Mesenchymal stem cell (in vitro differentiated cells and primary cell): Measurements from ENCODE around the gene FAM163A.

Source experiments
- DNase-seq: peaks from one replicate; pipeline ENCODE4 v3.0.0-alpha.2; 2013
- H2AFZ ChIP-seq: one replicate; pipeline ENCODE4 v1.6.1; 2013; ENCODE audit warnings: low read depth, mild to moderate bottlenecking, control low read depth, inconsistent platforms, low read length, moderate library complexity
- H2AK5ac ChIP-seq: 2 replicates; pipeline ENCODE4 v1.6.1; 2013; ENCODE audit warnings: low read length, moderate library complexity, mild to moderate bottlenecking, inconsistent platforms; ENCODE audit not compliant: severe bottlenecking
- H2BK120ac ChIP-seq: one replicate; pipeline ENCODE4 v1.6.1; 2013; ENCODE audit warnings: low read depth, mild to moderate bottlenecking, inconsistent platforms, low read length, moderate library complexity
- H2BK12ac ChIP-seq, 2 experiments: one replicate each; pipeline ENCODE4 v1.6.1; 2013; ENCODE audit warnings: inconsistent platforms in 2 of 2, low read length in 2 of 2, mild to moderate bottlenecking in 2 of 2, moderate library complexity in 2 of 2, control low read depth in 1 of 2
- H2BK15ac ChIP-seq: one replicate; pipeline ENCODE4 v1.6.1; 2013; ENCODE audit warnings: mild to moderate bottlenecking, low read depth, inconsistent platforms; ENCODE audit not compliant: poor library complexity, severe bottlenecking
- H2BK5ac ChIP-seq: 2 replicates; pipeline ENCODE4 v1.6.1; 2013; ENCODE audit warnings: low read depth, mild to moderate bottlenecking, low read length, control low read depth, inconsistent platforms; ENCODE audit not compliant: poor library complexity, severe bottlenecking
- H3K14ac ChIP-seq, 2 experiments: one replicate each; pipeline ENCODE4 v1.6.1; 2013; ENCODE audit warnings: inconsistent platforms in 2 of 2, low read length in 2 of 2, control low read depth in 1 of 2, mild to moderate bottlenecking in 1 of 2, moderate library complexity in 1 of 2
- H3K18ac ChIP-seq, 2 experiments: one replicate each; pipeline ENCODE4 v1.6.1; 2013; ENCODE audit warnings: inconsistent platforms in 2 of 2, low read length in 2 of 2, control low read depth in 1 of 2, low read depth in 1 of 2, mild to moderate bottlenecking in 1 of 2
- H3K23ac ChIP-seq, 2 experiments: one replicate each; pipeline ENCODE4 v1.6.1; 2013; ENCODE audit warnings: inconsistent platforms in 2 of 2, low read length in 2 of 2, mild to moderate bottlenecking in 2 of 2, moderate library complexity in 2 of 2, control low read depth in 1 of 2
- H3K27ac ChIP-seq: 2 replicates; pipeline ENCODE4 v1.5.1; 2013; ENCODE audit warnings: mild to moderate bottlenecking, moderate library complexity, low read length, control low read depth, inconsistent platforms; ENCODE audit not compliant: poor library complexity, severe bottlenecking
- H3K27me3 ChIP-seq, 2 experiments: 2 replicates each; pipeline versions ENCODE4 v1.6.1 to v1.7.0; 2013; ENCODE audit warnings: low read length in 2 of 2, mild to moderate bottlenecking in 2 of 2, moderate library complexity in 2 of 2, control low read depth in 1 of 2, inconsistent platforms in 1 of 2; ENCODE audit not compliant: control insufficient read depth in 1 of 2, insufficient read depth in 1 of 2
- H3K36me3 ChIP-seq, 2 experiments: 2 replicates each; pipeline versions ENCODE4 v1.6.1 to v1.7.0; 2013; ENCODE audit warnings: low read length in 2 of 2, control low read depth in 1 of 2, inconsistent platforms in 1 of 2, low read depth in 1 of 2, mild to moderate bottlenecking in 1 of 2; ENCODE audit not compliant: insufficient read depth in 2 of 2, control insufficient read depth in 1 of 2
- H3K4ac ChIP-seq, 2 experiments: one replicate each; pipeline ENCODE4 v1.6.1; 2013; ENCODE audit warnings: inconsistent platforms in 2 of 2, low read length in 2 of 2, mild to moderate bottlenecking in 2 of 2, moderate library complexity in 2 of 2, control low read depth in 1 of 2, low read depth in 1 of 2
- H3K4me1 ChIP-seq: 2 replicates; pipeline ENCODE4 v1.6.1; 2013; ENCODE audit warnings: low read depth, low read length, control low read depth; ENCODE audit not compliant: control insufficient read depth, insufficient read depth
- H3K4me2 ChIP-seq: 2 replicates; pipeline ENCODE4 v1.6.1; 2013; ENCODE audit warnings: low read length, mild to moderate bottlenecking, inconsistent platforms; ENCODE audit not compliant: poor library complexity, severe bottlenecking
- H3K4me3 ChIP-seq, 2 experiments: 2 replicates each; pipeline versions ENCODE4 v1.5.1 to v1.7.0; 2013; ENCODE audit warnings: low read length in 2 of 2, mild to moderate bottlenecking in 2 of 2, control low read depth in 1 of 2, low read depth in 1 of 2; ENCODE audit not compliant: insufficient read depth in 1 of 2
- H3K79me1 ChIP-seq: replicated peaks from 2 replicates; pipeline ENCODE4 v1.6.1; 2013; ENCODE audit warnings: mild to moderate bottlenecking, control low read depth, low read length, inconsistent platforms; ENCODE audit not compliant: poor library complexity, severe bottlenecking
- H3K9ac ChIP-seq: 2 replicates; pipeline ENCODE4 v1.7.0; 2013; ENCODE audit warnings: mild to moderate bottlenecking, low read length, moderate library complexity
- H3K9me3 ChIP-seq: 2 replicates; pipeline ENCODE4 v1.7.0; 2013; ENCODE audit warnings: mild to moderate bottlenecking, low read length; ENCODE audit not compliant: control insufficient read depth
- H4K8ac ChIP-seq: one replicate; pipeline ENCODE4 v1.6.1; 2013; ENCODE audit warnings: inconsistent platforms, mild to moderate bottlenecking, low read length, moderate library complexity
- H4K91ac ChIP-seq: one replicate; pipeline ENCODE4 v1.6.1; 2013; ENCODE audit warnings: mild to moderate bottlenecking, low read length, inconsistent platforms
- WGBS: methylation state at CpG from one replicate; pipeline ENCODE4 v1.1.7; 2013; ENCODE audit warnings: mixed read lengths; 5-methylcytosine and 5-hydroxymethylcytosine counted together

FAM163A gene

DNA sequence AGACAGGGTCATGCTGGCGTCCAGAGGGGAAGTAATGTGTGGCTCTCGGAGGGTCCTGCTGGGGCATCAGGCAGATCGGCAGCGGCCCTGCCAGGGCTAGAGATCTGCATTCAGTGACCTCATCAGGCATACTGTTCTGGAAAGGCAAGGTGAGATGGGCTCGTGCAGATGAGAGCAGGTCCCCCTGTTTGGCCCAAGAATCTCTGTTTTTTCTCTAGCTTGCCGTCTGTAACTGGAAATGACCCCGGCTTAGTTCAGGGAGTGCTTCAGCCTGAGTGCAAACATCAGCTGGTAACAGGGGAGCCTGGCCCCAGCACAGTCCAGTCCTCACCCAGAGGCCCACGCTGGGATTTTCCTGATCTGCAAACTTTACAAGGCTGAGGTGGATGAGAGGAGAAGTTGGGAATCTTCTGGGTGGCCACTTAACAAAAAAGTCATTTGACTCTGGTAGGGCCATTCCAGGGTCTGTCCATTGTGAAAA is 2.1 kb downstream of the FAM163A start:
- Histone ChIP-seq H2AK5ac (no peak overlapping the region), H2BK120ac (no peak overlapping the region), H3K79me1 (no peaks in the 10 kb centered on the region), H3K27me3 (peaks cover 68 to 78% of the 10 kb centered on the region in 2 experiments), H3K4me1 (peaks cover 17% of the 10 kb centered on the region), H3K9me3 (peaks cover 10% of the 10 kb centered on the region), H2BK15ac (no peak overlapping the region), H2BK5ac (no peak overlapping the region), H3K18ac (no peak overlapping the region), H4K8ac (no peak overlapping the region), H3K36me3 (no peaks in the 10 kb centered on the region), H3K4me3 (no peak overlapping the region), H3K4me2 (no peak overlapping the region), H3K23ac (no peak overlapping the region), H2AFZ (no peak overlapping the region), H3K14ac (no peak overlapping the region), H3K9ac (no peak overlapping the region), H3K27ac (no peak overlapping the region), H2BK12ac (no peak overlapping the region), H4K91ac (no peak overlapping the region), H3K4ac (no peak overlapping the region)
- 57% methylated on average over 8 of the region's 8 CpGs for WGBS
- DNase-seq = no peak

DNA sequence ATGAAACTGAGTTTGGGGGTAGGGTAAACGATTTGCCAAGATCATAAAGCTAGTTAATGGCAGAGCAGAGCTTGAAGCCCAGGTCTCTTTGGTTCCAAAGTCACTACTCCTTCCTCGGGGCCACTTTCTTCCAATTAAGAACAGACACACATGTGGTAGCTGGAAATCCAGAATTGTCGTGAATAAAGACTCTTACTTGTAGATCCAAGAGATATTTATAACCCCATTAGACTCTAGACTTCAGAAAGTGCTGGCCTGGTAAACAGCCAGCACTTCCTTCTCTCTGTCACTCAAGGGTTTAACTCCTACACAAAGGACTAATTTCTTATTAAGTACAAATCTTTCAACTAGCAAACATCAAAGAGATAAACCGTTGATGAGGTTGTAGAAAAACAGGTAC is 2.7 kb downstream of the FAM163A start:
- Histone ChIP-seq H3K4me3 (no peak overlapping the region), H4K8ac (no peak overlapping the region), H2BK15ac (no peak overlapping the region), H3K36me3 (no peaks in the 10 kb centered on the region), H3K4me2 (no peak overlapping the region), H2BK5ac (no peak overlapping the region), H3K18ac (no peak overlapping the region), H3K4me1 (peaks cover 17% of the 10 kb centered on the region), H2BK120ac (no peak overlapping the region), H3K79me1 (no peaks in the 10 kb centered on the region), H3K27ac (no peak overlapping the region), H2AK5ac (no peak overlapping the region), H3K9me3 (peaks cover 10% of the 10 kb centered on the region), H3K27me3 (peaks cover 68 to 74% of the 10 kb centered on the region in 2 experiments), H3K14ac (no peak overlapping the region), H2BK12ac (no peak overlapping the region), H4K91ac (no peak overlapping the region), H3K9ac (no peak overlapping the region), H2AFZ (no peak overlapping the region), H3K4ac (no peak overlapping the region), H3K23ac (no peak overlapping the region)
- WGBS = 59% methylated on average over 3 of the region's 4 CpGs
- no peak for DNase-seq

DNA sequence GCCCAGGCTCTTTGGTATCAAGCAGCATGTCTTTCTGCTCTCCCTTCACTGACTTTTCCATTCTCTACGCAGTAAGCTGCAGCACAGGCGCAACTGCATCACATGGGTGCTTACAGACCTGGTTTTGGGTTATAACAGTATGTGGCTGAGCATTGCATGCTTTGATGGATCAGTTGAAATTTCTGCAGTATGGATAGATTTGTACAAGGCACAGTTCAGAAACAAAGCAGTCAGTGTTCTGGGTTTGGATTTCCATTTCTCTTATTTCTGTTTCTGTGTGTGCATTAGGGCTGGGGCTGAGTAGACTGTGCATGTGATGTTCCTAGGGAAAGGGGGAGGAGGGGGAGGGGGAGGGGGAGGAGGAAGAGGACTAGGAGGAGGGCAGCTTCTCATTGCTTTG is 4.5 kb downstream of the FAM163A start:
- H3K36me3 ChIP-seq = no peaks in the 10 kb centered on the region
- H4K8ac ChIP-seq = no peak overlapping the region
- no peak overlapping the region for H2AFZ ChIP-seq
- peaks cover 6% of the 10 kb centered on the region for H3K9me3 ChIP-seq
- H2BK15ac ChIP-seq = no peak overlapping the region
- H3K23ac ChIP-seq = no peak overlapping the region
- no peak overlapping the region for H3K4me2 ChIP-seq
- H3K9ac ChIP-seq = no peak overlapping the region
- H3K27ac ChIP-seq = no peak overlapping the region
- no peak overlapping the region for H3K18ac ChIP-seq
- WGBS = 86% methylated on average over 2 of the region's 2 CpGs
- H3K4me3 ChIP-seq = no peak overlapping the region
- no peak overlapping the region for H2BK12ac ChIP-seq
- no peak overlapping the region for H3K14ac ChIP-seq
- H2AK5ac ChIP-seq = no peak overlapping the region
- no peak overlapping the region for H4K91ac ChIP-seq
- H3K4me1 ChIP-seq = peaks cover 16% of the 10 kb centered on the region
- no peak overlapping the region for H2BK5ac ChIP-seq
- no peak for DNase-seq
- H2BK120ac ChIP-seq = no peak overlapping the region
- no peaks in the 10 kb centered on the region for H3K79me1 ChIP-seq
- peaks cover 51 to 58% of the 10 kb centered on the region in 2 experiments for H3K27me3 ChIP-seq
- H3K4ac ChIP-seq = no peak overlapping the region

DNA sequence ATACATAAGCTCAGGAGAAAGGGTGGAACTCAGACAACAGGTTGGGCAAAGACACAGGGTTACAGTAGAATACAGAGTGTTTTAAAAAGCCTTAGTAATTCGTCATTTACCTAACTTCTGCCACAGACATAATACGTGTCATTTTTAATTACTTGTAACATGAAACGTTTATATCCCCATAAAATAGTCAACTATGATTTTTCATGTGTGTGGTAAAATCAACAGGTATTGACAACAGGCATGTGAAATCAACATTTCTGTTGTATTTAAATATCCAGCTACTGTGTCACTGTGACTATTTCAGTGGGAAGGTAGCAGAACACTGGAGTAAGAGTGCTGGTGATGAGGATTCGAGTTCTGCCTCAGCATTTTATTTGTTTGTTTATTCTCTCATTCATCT is 5.7 kb downstream of the FAM163A start:
- Histone ChIP-seq H2BK12ac (no peak overlapping the region), H3K23ac (no peak overlapping the region), H4K91ac (no peak overlapping the region), H3K9ac (no peak overlapping the region), H4K8ac (no peak overlapping the region), H3K27me3 (peaks cover 46 to 48% of the 10 kb centered on the region in 2 experiments), H2AK5ac (no peak overlapping the region), H3K4me2 (no peak overlapping the region), H3K4ac (no peak overlapping the region), H2BK5ac (no peak overlapping the region), H3K27ac (no peak overlapping the region), H3K79me1 (no peaks in the 10 kb centered on the region), H3K18ac (no peak overlapping the region), H3K9me3 (peaks cover 6% of the 10 kb centered on the region), H3K4me1 (peaks cover 6% of the 10 kb centered on the region), H2BK120ac (no peak overlapping the region), H3K14ac (no peak overlapping the region), H3K4me3 (no peak overlapping the region), H2BK15ac (no peak overlapping the region), H2AFZ (no peak overlapping the region), H3K36me3 (no peaks in the 10 kb centered on the region)
- no CpG with 5 or more reads among the region's 4 CpGs for WGBS
- no peak for DNase-seq
